ENCODE measurements around the gene SFT2D2. TPM values are rescaled to one million over a fixed set of nuclear protein-coding genes. Genes with fewer than 3 reads are reported as not detected.

SFT2D2 gene
- total and polyA plus RNA-seq, 2 of the 8 experiments (the other 6 are each of a cell fraction or from before 2014, with no cell fraction given): 9.0 to 29.0 TPM

DNA sequence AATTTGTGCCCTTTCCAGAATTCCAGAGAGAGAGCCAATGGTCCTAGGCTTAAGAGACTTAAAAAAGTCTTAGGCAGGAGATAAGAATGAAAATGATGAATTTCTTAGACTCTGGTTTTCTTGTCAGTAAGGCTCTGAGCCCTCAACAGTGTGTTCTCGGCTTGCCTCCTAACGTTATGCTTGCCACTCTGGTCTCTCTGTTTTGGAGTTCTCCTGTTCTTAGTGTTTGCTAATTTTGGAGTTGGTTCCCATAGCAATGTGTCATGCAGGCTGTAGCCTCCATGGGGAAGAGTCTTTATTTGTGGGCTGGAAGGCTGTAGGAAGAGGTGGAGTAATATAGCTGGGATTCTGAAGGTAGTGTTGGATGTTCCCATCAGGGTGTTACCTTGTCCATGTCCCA, 74.8 kb downstream of the SFT2D2 start:
- DNase-seq (ENCODE audit: low read depth in 1 of 2, low spot score in 2 of 2): no peak
- H3K9ac ChIP-seq (replicated peaks in 1 of 4; ENCODE audit: extremely low read depth in 1 of 4, low read depth in 3 of 4, low read length in 3 of 4): no peak overlapping the region
- no peaks in the 10 kb centered on the region for H3K9me3 ChIP-seq (ENCODE audit: insufficient read depth in 2 of 2, low read depth in 1 of 2, low read length in 1 of 2)
- H3K4me3 ChIP-seq (ENCODE audit: extremely low read depth in 1 of 4, insufficient read depth in 2 of 4, low read depth in 3 of 4, low read length in 4 of 4): no peak overlapping the region
- H2BK20ac ChIP-seq (ENCODE audit: low read length): no peak overlapping the region
- no peak overlapping the region for H3K56ac ChIP-seq (replicated peaks; ENCODE audit: insufficient read length, low read depth, low read length)
- CTCF ChIA-PET (ENCODE audit: partially characterized antibody): interaction anchor here (1.1 to 2.3 kb wide), 3 partner anchors 10 to 218 kb away, joined by 4 to 9 read pairs (median 5); no protein-coding TSS in a partner anchor
- no peak for FAIRE-seq
- H2BK5ac ChIP-seq (ENCODE audit: low read depth, low read length): no peak overlapping the region
- H3K14ac ChIP-seq (ENCODE audit: insufficient read length): no peak overlapping the region
- POLR2A ChIA-PET (ENCODE audit: partially characterized antibody): no interaction called here
- H3K18ac ChIP-seq (ENCODE audit: extremely low read depth, low read length): no peak overlapping the region
- no peak overlapping the region for H2BK12ac ChIP-seq (ENCODE audit: low read depth, low read length)
- H4K8ac ChIP-seq (ENCODE audit: extremely low read depth, insufficient read depth, low read length): no peak overlapping the region
- no peaks in the 10 kb centered on the region for H3K27me3 ChIP-seq (replicated peaks in 1 of 4; ENCODE audit: control insufficient read depth in 3 of 4, extremely low read depth in 1 of 4, insufficient read depth in 3 of 4, low read length in 3 of 4)
- WGBS, 2 experiments (ENCODE audit: extremely low coverage in 1 of 2, insufficient coverage in 1 of 2, insufficient read length in 1 of 2, insufficient replicate concordance in 2 of 2, low coverage in 1 of 2, low lambda C conversion rate in 2 of 2, missing lambda C conversion rate in 1 of 2): 74% methylated on average over 2 of the region's 2 CpGs; no CpG with 5 or more reads in 1 of the 2 experiments
- no peaks in the 10 kb centered on the region; the same call in 1 of the 2 replicates for H3K79me1 ChIP-seq (ENCODE audit: low read depth, low read length)
- peaks cover 0 to 2% (median 0%) of the 10 kb centered on the region in 4 experiments; a peak in 1 of 7 replicates for H3K4me1 ChIP-seq (replicated peaks in 1 of 4; ENCODE audit: control insufficient read depth in 3 of 4, insufficient read depth in 4 of 4, low read length in 3 of 4)
- no peak overlapping the region for H2BK15ac ChIP-seq (ENCODE audit: low read length)
- H3K4me2 ChIP-seq (ENCODE audit: insufficient read depth in 1 of 2, low read depth in 2 of 2, low read length in 2 of 2): no peak overlapping the region
- H3K23me2 ChIP-seq (ENCODE audit: low read depth, low read length): no peaks in the 10 kb centered on the region
- H3K4ac ChIP-seq (replicated peaks; ENCODE audit: insufficient read length, low read depth, low read length): no peak overlapping the region
- H4K20me1 ChIP-seq (replicated peaks in 1 of 2; ENCODE audit: control insufficient read depth in 1 of 2, insufficient read depth in 2 of 2, low read length in 2 of 2): no peaks in the 10 kb centered on the region
- H3K27ac ChIP-seq (ENCODE audit: low read depth, low read length): no peak overlapping the region
- H3K23ac ChIP-seq (ENCODE audit: insufficient read length): no peak overlapping the region
- H4K5ac ChIP-seq (ENCODE audit: insufficient read length, low read depth, low read length): no peak overlapping the region
- no peaks in the 10 kb centered on the region for H3K36me3 ChIP-seq (ENCODE audit: control insufficient read depth in 2 of 4, insufficient read depth in 4 of 4, low read length in 3 of 4)
- H2AK5ac ChIP-seq (ENCODE audit: low read depth, low read length): no peak overlapping the region
- H2AFZ ChIP-seq (ENCODE audit: low read length): no peak overlapping the region
- no peak overlapping the region for H4K91ac ChIP-seq (replicated peaks; ENCODE audit: insufficient read length, low read length)
- no peak overlapping the region for H2BK120ac ChIP-seq (replicated peaks; ENCODE audit: low read depth, low read length)
- no peaks in the 10 kb centered on the region for H3K79me2 ChIP-seq (ENCODE audit: control insufficient read depth in 1 of 2, insufficient read depth in 2 of 2, low read length in 2 of 2)
- TF ChIP-seq SAP30 (IDR thresholded peaks at IDR 0.05; ENCODE audit: insufficient read depth, insufficient replicate concordance, low read length) (no peak), KDM5A (IDR thresholded peaks at IDR 0.05; ENCODE audit: low read length) (no peak), E2F6 (IDR thresholded peaks at IDR 0.05) (no peak), CEBPB (IDR thresholded peaks at IDR 0.05; ENCODE audit: low read depth, low read length) (no peak), TEAD4 (IDR thresholded peaks at IDR 0.05; ENCODE audit: low read depth, low read length) (no peak), HDAC6 (IDR thresholded peaks at IDR 0.05; ENCODE audit: low read depth, low read length) (no peak), SP1 (IDR thresholded peaks at IDR 0.05; ENCODE audit: low read depth, low read length) (no peak), GTF2F1 (IDR thresholded peaks at IDR 0.05; ENCODE audit: borderline replicate concordance, low read depth, low read length) (no peak), YY1 (IDR thresholded peaks at IDR 0.05; ENCODE audit: low read depth, low read length) (no peak), RXRA (IDR thresholded peaks at IDR 0.05; ENCODE audit: insufficient read depth, low read depth, low read length) (no peak)
- TF ChIP-seq, protein P1, sequence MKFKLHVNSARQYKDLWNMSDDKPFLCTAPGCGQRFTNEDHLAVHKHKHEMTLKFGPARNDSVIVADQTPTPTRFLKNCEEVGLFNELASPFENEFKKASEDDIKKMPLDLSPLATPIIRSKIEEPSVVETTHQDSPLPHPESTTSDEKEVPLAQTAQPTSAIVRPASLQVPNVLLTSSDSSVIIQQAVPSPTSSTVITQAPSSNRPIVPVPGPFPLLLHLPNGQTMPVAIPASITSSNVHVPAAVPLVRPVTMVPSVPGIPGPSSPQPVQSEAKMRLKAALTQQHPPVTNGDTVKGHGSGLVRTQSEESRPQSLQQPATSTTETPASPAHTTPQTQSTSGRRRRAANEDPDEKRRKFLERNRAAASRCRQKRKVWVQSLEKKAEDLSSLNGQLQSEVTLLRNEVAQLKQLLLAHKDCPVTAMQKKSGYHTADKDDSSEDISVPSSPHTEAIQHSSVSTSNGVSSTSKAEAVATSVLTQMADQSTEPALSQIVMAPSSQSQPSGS (IDR thresholded peaks at IDR 0.05; ENCODE audit: low read length): no peak
- TF ChIP-seq, protein P2, sequence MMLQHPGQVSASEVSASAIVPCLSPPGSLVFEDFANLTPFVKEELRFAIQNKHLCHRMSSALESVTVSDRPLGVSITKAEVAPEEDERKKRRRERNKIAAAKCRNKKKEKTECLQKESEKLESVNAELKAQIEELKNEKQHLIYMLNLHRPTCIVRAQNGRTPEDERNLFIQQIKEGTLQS (IDR thresholded peaks at IDR 0.05; ENCODE audit: insufficient read depth, low read depth, low read length): no peak

Data from H1 (cell line).